Measurements from ENCODE around the gene BICD1.

- TF ChIP-seq POLR2AphosphoS2 (conservative IDR thresholded peaks at IDR 0.05; ENCODE audit: low read length) (no peak), REST (IDR thresholded peaks at IDR 0.05) (no peak), ZNF302 (CRISPR knock-in tag; IDR thresholded peaks at IDR 0.05) (no peak), CTCF (IDR thresholded peaks at IDR 0.05) (no peak), NR3C1 (IDR thresholded peaks at IDR 0.05) (no peak), EP300 (IDR thresholded peaks at IDR 0.05) (no peak), POLR2A (IDR thresholded peaks at IDR 0.05; ENCODE audit: low read length) (no peak), SREBF2 (IDR thresholded peaks at IDR 0.05) (no peak), PBX3 (IDR thresholded peaks at IDR 0.05) (no peak)
Observed at GRCh38 chr12:32419520-32419960, 312.9 kb downstream of the BICD1 start.
